ENCODE data around the gene EFCAB12. TPM values are rescaled to one million over a fixed set of nuclear protein-coding genes. Genes with fewer than 3 reads are reported as not detected.

Gene EFCAB12
- total RNA-seq, 2 donors from 2014 or later = 1.0 to 1.4 TPM

DNA sequence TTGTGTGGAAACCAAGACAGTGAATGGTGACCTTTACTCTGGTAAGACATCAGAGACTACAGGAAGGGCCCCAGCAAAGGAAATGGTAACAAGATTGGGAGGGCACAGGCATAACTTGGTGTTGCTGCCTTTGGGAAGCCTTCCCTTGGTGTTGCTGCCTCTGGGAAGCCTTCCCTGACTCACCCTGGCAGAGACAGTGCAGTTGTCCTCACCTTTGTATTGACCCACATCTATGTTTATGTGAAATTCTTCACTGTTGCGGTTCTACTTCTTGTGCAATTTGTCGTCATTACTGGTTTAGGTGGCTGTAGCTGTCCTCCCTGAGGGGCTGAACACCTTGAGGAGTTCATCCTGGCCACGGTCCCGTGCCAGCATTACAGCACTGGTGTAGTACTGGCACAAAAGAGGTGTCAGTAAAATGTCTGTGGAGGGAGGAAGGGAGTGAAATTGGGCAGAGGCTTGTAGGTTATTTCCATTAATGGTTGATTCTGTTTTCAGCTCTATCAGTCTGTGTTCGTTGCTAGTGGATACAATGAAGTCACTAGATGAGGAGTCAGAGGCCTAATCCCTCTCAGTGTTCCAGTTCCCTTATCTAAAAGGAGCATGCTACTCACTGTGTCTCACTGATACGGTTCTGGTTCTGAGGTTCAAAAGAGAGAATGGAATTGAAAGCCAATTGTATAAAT is 33.2 kb upstream of the EFCAB12 start:
- ATAC-seq (replicated peaks in 1 of 2) = no peak
- H3K27ac Mint-ChIP-seq = no peak overlapping the region
- H3K36me3 Mint-ChIP-seq (ENCODE audit: insufficient read depth in 2 of 2) = no peaks in the 10 kb centered on the region

DNA sequence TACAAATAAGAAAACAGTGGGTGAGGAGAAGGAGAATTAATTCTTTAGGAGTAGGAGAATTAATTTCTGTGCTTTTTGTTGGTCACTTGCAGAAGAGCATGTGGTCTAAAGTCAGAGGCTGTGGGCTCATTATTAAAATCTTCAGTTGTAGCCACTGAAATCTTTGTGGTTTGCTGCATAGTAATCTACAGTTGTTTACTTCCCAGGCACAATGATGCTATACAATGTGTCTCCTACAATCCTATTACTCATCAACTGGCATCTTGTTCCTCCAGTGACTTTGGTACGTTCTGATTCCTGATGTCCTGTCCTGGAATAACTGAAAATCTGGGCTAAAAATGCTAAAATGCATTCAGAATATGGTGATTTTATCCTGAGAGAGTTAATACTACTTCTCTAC is 32.6 kb upstream of the EFCAB12 start:
- Mint-ChIP-seq H3K9me3 (no peaks in the 10 kb centered on the region), H3K4me1 (ENCODE audit: low read depth) (peaks cover 9% of the 10 kb centered on the region), H3K27me3 (ENCODE audit: low read depth) (no peaks in the 10 kb centered on the region), H3K36me3 (ENCODE audit: insufficient read depth in 2 of 2) (no peaks in the 10 kb centered on the region), H3K4me3 (no peak overlapping the region), H3K27ac (no peak overlapping the region)
- ATAC-seq (replicated peaks in 1 of 2) (no peak), DNase-seq (no peak)

More for the DNA sequence above, 33.2 kb upstream of the EFCAB12 start:
- no peak for DNase-seq
- H3K27me3 Mint-ChIP-seq (ENCODE audit: low read depth) = no peaks in the 10 kb centered on the region
- H3K4me3 Mint-ChIP-seq = no peak overlapping the region
- H3K9me3 Mint-ChIP-seq = no peaks in the 10 kb centered on the region
- H3K4me1 Mint-ChIP-seq (ENCODE audit: low read depth) = peaks cover 9% of the 10 kb centered on the region

DNA sequence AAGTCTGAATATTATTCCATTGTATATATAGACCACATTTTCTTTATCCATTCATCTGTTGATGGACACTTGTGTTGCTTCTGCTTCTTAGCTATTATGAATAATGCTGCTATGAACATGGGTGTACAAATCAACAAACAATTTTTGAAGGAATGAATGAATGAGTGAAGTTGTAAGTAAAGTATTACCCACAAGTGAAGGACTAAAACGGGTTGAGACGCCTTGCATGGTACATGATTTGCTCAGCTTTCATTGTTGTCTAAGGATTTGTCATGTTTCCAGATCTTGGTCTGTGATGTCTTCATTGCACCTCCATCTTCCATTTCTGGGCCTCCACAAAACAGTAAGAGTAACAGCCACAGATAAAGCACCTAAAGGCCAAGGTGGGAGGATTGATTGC is 32.1 kb upstream of the EFCAB12 start:
- no peaks in the 10 kb centered on the region for H3K27me3 Mint-ChIP-seq (ENCODE audit: low read depth)
- H3K4me1 Mint-ChIP-seq (ENCODE audit: low read depth) = peaks cover 9% of the 10 kb centered on the region
- ATAC-seq (replicated peaks in 1 of 2) = no peak
- H3K4me3 Mint-ChIP-seq = no peak overlapping the region
- H3K27ac Mint-ChIP-seq = no peak overlapping the region
- H3K9me3 Mint-ChIP-seq = no peaks in the 10 kb centered on the region
- no peak for DNase-seq
- H3K36me3 Mint-ChIP-seq (ENCODE audit: insufficient read depth in 2 of 2) = no peaks in the 10 kb centered on the region

DNA sequence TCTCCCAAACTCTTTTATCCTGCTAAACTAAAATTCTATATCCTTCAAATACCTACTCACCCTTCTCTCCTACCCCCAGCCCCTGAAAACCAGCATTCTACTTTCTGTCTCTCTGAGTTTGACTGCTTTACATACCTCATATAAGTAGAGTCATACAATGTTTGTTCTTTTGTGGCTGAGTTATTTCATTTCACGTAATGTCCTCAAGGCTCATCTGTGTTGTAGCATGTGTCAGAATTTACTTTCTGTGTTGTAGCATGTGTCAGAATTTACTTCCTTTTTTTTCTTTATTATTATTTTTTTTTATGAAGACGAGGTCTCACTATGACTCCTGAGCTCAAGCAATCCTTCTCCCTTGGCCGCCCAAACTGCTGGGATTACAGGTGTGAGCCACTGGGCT is 31.7 kb upstream of the EFCAB12 start:
- peak in 1 of 2 donors; percentile 57 for ATAC-seq (replicated peaks in 1 of 2)
- H3K4me1 Mint-ChIP-seq (ENCODE audit: low read depth) = peaks cover 9% of the 10 kb centered on the region
- H3K4me3 Mint-ChIP-seq = no peak overlapping the region
- DNase-seq = no peak
- H3K9me3 Mint-ChIP-seq = no peaks in the 10 kb centered on the region
- H3K36me3 Mint-ChIP-seq (ENCODE audit: insufficient read depth in 2 of 2) = no peaks in the 10 kb centered on the region
- H3K27me3 Mint-ChIP-seq (ENCODE audit: low read depth) = no peaks in the 10 kb centered on the region
- H3K27ac Mint-ChIP-seq = no peak overlapping the region

DNA sequence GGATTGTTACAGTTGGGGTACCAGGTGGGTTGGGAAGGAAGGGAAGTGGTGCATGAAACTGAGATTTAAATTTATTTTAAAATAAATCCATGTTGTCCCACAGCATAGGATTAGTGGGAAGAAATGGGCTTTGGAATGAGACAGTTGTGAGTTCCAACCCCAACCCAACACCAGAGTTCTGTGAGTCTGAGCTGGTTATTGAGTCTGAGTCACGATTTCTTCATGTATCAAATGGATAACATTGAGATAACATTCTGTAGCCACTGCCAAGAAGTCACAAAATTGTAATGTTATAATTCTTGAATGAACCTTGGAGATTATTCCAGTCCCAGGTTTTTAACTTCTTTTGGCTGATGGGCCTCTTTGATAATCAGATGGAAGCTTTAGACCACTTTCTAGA is 25.3 kb upstream of the EFCAB12 start:
- peaks cover 0 to 10% of the 10 kb centered on the region in 2 donors for H3K36me3 Mint-ChIP-seq (ENCODE audit: insufficient read depth in 2 of 2)
- no peaks in the 10 kb centered on the region for H3K27me3 Mint-ChIP-seq (ENCODE audit: low read depth)
- no peaks in the 10 kb centered on the region for H3K9me3 Mint-ChIP-seq
- H3K4me1 Mint-ChIP-seq (ENCODE audit: low read depth) = peaks cover 6% of the 10 kb centered on the region
- DNase-seq = no peak
- no peak overlapping the region for H3K4me3 Mint-ChIP-seq
- H3K27ac Mint-ChIP-seq = no peak overlapping the region
- no peak for ATAC-seq (replicated peaks in 1 of 2)

DNA sequence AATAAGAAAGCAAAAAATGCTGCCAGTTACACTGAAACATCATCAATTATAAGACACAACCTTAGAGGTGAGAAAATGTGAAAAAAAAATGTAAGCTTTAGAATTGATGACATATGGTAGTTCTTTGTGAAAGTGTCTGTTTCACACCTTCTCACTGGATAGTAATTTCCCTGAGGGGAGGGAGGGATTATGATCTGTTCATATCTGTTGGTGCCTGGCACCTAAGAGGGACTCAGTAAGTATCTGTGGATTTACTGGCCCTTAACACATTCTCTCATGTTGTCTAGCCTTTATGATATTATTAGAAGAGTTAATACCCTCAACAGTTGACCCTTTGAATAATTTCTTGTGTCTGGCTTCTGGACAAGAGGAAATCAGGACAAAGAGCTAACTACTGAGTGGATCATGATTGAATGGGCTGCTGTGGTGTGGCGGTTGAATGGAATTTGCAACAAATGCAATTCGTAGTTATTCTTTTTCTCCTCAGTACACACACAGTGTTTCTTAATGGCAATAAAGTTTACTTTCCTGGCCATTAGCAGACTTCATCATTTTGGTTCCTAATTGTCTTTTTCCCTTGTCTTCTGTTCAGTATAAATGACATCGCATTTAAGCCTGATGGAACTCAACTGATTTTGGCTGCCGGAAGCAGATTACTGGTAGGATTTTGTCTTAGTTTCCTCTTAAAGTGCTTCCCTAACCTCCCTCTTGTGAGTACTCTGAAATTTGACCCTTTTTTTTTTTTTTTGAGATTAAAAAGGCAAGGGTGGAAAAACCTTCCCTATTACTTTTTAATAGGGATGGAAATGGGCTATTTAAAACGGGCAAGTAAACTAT is 21.1 kb upstream of the EFCAB12 start:
- no peak overlapping the region for H3K4me3 Mint-ChIP-seq
- no peaks in the 10 kb centered on the region for H3K9me3 Mint-ChIP-seq
- H3K4me1 Mint-ChIP-seq (ENCODE audit: low read depth) = peaks cover 6% of the 10 kb centered on the region
- H3K36me3 Mint-ChIP-seq (ENCODE audit: insufficient read depth in 2 of 2) = peaks cover 0 to 10% of the 10 kb centered on the region in 2 donors
- no peak for ATAC-seq (replicated peaks in 1 of 2)
- H3K27me3 Mint-ChIP-seq (ENCODE audit: low read depth) = no peaks in the 10 kb centered on the region
- no peak for DNase-seq
- no peak overlapping the region for H3K27ac Mint-ChIP-seq

DNA sequence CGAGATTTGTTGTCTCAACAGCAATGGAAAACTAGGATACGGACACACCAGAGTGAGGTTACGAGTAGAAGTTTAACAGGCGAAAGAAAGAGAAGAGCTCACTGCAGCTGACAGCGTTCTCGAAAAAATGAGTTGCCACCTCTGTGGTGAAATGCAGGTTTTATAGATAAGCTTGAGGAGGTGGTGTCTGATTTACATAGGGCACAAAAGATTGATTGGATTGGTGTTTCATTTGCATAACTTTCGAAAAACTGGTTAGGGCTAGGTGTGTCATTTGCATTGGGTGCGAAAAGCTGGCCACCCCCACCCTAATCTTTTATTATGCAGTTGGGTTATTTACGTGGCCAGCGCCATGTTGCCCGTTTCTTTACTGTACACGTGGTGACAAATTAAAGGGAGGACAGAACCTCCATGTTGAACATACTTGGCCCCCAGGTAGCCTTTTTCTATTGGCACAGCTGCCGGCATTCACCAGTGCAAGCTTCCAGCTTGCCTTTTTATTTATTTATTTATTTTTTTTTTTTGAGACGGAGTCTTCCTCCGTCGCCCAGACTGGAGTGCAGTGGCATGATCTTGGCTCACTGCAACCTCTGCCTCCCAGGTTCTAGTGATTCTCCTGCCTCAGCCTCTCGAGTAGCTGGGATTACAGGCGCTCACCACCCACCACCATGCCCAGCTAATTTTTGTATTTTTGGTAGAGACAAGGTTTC is 19.9 kb upstream of the EFCAB12 start:
- Mint-ChIP-seq H3K4me1 (ENCODE audit: low read depth) (peaks cover 12% of the 10 kb centered on the region), H3K27ac (peak overlapping the region; percentile 51), H3K27me3 (ENCODE audit: low read depth) (no peaks in the 10 kb centered on the region), H3K36me3 (ENCODE audit: insufficient read depth in 2 of 2) (peaks cover 0 to 8% of the 10 kb centered on the region in 2 donors), H3K4me3 (no peak overlapping the region), H3K9me3 (no peaks in the 10 kb centered on the region)
- ATAC-seq (replicated peaks in 1 of 2) (no peak), DNase-seq (no peak)

DNA sequence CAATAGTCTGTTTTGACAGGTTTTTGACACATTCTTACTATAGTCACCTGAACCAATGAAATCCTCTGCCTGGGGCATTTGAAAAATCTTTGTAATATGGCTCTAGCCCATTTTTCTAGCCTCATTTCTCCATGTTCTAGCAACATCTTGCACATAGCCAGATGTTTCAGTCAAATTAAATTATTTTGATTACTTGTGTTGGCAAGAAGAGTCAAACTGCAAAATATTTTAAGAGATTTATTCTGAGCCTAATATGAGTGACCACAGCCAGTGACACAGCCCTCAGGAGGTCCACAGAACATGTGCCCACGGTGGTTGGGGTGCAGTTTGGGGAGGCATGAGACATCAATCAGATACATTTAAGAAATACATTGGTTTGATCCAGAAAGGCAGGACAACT is 18.5 kb upstream of the EFCAB12 start:
- Mint-ChIP-seq H3K4me1 (ENCODE audit: low read depth) (peaks cover 26% of the 10 kb centered on the region), H3K36me3 (ENCODE audit: insufficient read depth in 2 of 2) (no peaks in the 10 kb centered on the region), H3K4me3 (no peak overlapping the region), H3K27ac (no peak overlapping the region), H3K9me3 (no peaks in the 10 kb centered on the region), H3K27me3 (ENCODE audit: low read depth) (no peaks in the 10 kb centered on the region)
- DNase-seq (no peak), ATAC-seq (replicated peaks in 1 of 2) (no peak)

DNA sequence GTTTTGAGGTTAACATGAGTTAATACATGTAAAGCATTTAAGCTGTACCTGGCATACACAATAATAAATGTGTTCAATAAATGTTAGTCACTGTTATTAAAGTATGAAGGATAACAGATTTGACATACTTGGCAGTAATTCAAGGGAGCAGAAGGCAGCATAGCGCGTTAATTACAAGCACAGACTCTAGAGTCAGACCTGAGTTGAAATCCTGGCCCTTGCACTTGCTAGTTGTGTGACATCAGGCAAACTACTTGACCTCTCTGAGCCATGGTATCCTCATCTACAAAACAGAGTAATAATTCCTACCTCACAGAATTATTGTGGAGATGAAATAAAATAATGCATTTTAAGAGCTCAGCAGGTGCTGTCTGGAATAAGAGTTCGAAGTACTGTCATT is 17.0 kb upstream of the EFCAB12 start:
- no peak for DNase-seq
- ATAC-seq (replicated peaks in 1 of 2) = no peak
- Mint-ChIP-seq H3K36me3 (ENCODE audit: insufficient read depth in 2 of 2) (no peaks in the 10 kb centered on the region), H3K9me3 (no peaks in the 10 kb centered on the region), H3K4me3 (no peak overlapping the region), H3K27me3 (ENCODE audit: low read depth) (no peaks in the 10 kb centered on the region), H3K4me1 (ENCODE audit: low read depth) (peaks cover 38% of the 10 kb centered on the region), H3K27ac (no peak overlapping the region)

DNA sequence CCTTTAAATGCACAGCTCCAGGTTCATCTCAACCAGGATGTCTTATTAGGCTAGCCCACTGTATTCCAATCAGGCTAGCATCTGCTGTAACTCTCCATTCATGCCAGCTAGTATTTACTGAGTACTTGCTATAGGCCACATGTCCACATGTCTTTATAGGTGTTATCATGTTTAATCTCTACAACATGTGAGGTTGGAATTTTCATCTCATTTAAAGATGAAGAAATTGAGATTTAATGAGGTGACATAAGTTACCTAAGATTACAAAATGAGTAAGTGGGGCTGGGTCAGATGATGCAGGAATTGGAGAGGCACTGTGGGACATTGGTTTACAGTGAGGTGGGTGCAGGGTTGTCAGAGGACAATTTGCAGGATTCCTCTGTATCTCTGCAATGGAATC is 14.5 kb upstream of the EFCAB12 start:
- ATAC-seq (replicated peaks in 1 of 2) = no peak
- no peaks in the 10 kb centered on the region for H3K9me3 Mint-ChIP-seq
- peaks cover 0 to 4% of the 10 kb centered on the region in 2 donors for H3K36me3 Mint-ChIP-seq (ENCODE audit: insufficient read depth in 2 of 2)
- peak overlapping the region; percentile 81 for H3K27ac Mint-ChIP-seq
- DNase-seq = no peak
- peaks cover 41% of the 10 kb centered on the region for H3K4me1 Mint-ChIP-seq (ENCODE audit: low read depth)
- peak overlapping the region in 1 of 2 donors; percentile 60 for H3K4me3 Mint-ChIP-seq
- no peaks in the 10 kb centered on the region for H3K27me3 Mint-ChIP-seq (ENCODE audit: low read depth)

DNA sequence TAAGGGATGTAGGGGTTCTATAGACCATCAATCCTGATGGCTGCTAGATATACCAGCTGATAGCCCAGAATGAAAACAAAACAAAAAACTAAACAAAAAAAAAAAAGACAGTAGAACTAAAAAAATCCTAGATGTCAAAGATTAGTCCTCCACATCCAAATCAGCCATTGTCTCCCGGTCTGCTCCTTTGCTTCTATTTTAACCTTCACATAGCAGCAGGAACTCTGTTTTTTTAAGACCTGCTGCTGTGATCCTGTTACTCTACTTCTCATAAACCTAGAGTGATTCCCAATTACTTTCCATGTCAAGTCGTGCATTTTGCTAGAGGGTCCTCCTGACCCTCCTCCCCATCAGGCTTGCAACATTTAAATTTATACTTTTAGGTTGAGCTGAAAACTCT is 14.1 kb upstream of the EFCAB12 start:
- peaks cover 46% of the 10 kb centered on the region for H3K4me1 Mint-ChIP-seq (ENCODE audit: low read depth)
- H3K36me3 Mint-ChIP-seq (ENCODE audit: insufficient read depth in 2 of 2) = peaks cover 0 to 8% of the 10 kb centered on the region in 2 donors
- H3K27me3 Mint-ChIP-seq (ENCODE audit: low read depth) = no peaks in the 10 kb centered on the region
- H3K4me3 Mint-ChIP-seq = peak overlapping the region in 1 of 2 donors; percentile 60
- no peaks in the 10 kb centered on the region for H3K9me3 Mint-ChIP-seq
- peak overlapping the region; percentile 81 for H3K27ac Mint-ChIP-seq
- no peak for ATAC-seq (replicated peaks in 1 of 2)
- DNase-seq = no peak

DNA sequence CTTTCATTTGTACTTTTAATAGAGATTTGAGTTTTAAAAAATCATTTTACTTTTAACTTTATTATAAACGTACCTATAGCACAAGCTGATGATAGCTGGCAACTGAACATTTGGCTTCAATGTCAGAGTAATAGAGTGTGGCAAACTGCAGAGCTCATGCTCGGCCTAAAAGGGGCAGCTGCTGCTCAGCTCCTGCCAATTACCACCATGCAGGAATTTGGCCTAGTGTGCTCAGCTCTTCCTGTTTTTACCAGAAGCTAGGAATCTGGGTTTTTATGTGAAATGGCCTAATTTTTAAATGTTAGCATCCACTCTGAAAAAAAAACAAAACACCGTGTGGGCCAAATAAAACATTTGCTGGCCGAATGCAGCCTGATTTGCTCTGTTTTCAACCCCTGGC is 13.3 kb upstream of the EFCAB12 start:
- Mint-ChIP-seq H3K27ac (peak overlapping the region; percentile 81), H3K4me3 (peak overlapping the region; percentile 81 to 88), H3K9me3 (no peaks in the 10 kb centered on the region), H3K36me3 (ENCODE audit: insufficient read depth in 2 of 2) (peaks cover 0 to 13% of the 10 kb centered on the region in 2 donors), H3K4me1 (ENCODE audit: low read depth) (peaks cover 51% of the 10 kb centered on the region), H3K27me3 (ENCODE audit: low read depth) (no peaks in the 10 kb centered on the region)
- DNase-seq (no peak), ATAC-seq (replicated peaks in 1 of 2) (no peak)

DNA sequence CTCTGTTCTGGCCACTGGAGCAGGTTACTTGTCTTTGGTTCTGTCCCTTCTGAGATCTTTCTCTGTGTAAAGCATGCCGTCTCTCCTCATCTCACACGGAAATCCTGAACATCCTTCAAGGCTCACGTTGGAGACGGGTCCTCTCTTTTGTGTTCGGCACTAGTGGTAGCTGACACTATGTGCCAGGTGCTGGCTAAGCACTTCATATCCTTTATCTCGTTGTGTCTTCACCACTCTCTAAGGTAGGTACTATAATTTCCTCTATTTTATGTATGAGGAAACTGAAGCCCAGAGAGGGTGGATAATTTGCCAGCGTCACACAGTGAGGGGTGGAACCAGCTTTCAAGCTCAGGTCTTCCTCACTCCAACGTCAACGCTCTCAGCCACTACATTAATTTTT is 12.8 kb upstream of the EFCAB12 start:
- peak overlapping the region; percentile 81 for H3K27ac Mint-ChIP-seq
- DNase-seq (no peak), ATAC-seq (replicated peaks in 1 of 2) (no peak)
- no peaks in the 10 kb centered on the region for H3K9me3 Mint-ChIP-seq
- peak overlapping the region; percentile 81 to 88 for H3K4me3 Mint-ChIP-seq
- H3K27me3 Mint-ChIP-seq (ENCODE audit: low read depth) = no peaks in the 10 kb centered on the region
- H3K4me1 Mint-ChIP-seq (ENCODE audit: low read depth) = peaks cover 57% of the 10 kb centered on the region
- H3K36me3 Mint-ChIP-seq (ENCODE audit: insufficient read depth in 2 of 2) = peaks cover 4 to 17% of the 10 kb centered on the region in 2 donors

All from activated T-cell treated with anti-CD3 and anti-CD28 coated beads, Interleukin-2, amount 50 U/mL, for 72 hours (primary cell).